ENCODE measurements around the gene ALOX15B.
"Not testable (repeated sequence)": the region's sequence is repeated elsewhere in the genome, so short reads cannot be mapped to it uniquely, and the experiment has no call there.

Gene ALOX15B

GRCh38 chr17:8064561-8065019 lies 25.7 kb downstream of the ALOX15B start:
- no peak for DNase-seq

- DNase-seq, result no peak
Observed at GRCh38 chr17:8066841-8067775, 28.2 kb downstream of the ALOX15B start.

DNA sequence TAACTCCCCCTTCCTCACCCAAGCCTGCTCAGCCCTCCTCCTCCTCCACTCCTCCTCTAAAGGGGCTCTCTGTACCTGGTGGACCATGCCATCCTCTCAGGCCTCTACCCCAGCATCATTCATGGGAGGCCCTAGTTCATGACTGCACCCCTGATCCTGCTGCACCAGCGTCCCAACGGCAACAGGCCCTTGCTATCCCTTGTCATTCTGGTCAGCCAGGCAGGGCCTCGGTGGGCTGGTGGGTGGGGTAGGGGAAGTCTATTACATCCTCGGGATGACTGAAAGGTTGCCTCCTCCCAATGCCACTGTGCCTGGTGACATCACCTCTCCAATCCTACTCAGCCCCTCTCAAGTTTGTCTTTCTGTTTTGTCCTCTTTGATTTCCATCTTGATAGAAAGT lies 28.9 kb downstream of the ALOX15B start:
- no peak for DNase-seq

DNA sequence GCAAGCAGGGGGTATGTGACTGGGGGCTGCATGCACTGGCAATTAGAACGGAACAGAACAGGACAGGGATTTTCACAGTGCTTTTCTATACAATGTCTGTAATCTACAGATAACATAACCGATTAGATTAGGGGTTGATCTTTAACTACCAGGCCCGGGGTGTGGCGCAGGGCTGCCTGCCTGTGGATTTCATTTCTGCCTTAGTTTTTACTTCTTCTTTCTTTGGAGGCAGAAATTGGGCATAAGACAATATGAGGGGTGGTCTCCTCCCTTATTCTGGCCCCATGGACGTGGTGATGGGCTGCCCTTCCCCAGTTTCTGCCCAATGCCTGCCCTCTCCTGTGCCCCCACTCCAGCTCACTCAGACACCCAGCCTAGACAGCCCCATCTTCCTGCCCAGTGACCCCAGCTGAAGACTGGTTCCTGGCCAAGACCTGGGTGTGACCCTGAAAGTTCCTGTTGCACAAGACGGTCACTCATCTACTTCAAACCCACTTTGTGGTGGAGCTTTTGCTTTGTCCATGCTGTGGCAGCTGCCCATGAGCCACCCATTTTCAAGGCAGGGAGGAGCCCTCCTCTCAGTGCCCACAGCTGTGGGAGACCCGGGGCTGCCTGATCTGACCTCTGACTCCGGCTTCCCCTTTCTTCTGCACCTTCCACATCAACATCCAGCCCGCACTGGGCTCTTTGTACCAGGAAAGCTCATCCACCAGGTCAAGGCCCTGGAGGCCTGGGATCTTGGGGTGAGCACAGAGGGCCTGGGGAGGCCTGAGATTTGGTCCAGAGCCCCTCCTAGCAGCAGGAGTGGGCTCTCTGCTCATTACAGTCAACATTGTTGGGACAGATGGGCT lies 30.1 kb downstream of the ALOX15B start:
- no peak for DNase-seq

DNA sequence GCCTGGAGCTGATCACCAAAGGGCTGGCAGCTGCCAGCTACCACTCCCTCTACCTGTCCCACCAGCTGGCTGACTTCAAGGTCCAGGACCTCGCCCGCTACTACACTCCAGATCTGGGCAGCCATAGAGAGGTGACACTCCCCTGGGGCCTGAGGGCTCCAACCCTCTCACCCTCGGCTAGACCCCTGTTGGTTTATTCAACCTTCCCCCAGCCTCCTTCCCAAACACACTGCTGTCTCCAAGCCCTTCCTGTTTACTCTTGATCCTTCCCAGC lies 30.7 kb downstream of the ALOX15B start:
- no peak for DNase-seq

DNA sequence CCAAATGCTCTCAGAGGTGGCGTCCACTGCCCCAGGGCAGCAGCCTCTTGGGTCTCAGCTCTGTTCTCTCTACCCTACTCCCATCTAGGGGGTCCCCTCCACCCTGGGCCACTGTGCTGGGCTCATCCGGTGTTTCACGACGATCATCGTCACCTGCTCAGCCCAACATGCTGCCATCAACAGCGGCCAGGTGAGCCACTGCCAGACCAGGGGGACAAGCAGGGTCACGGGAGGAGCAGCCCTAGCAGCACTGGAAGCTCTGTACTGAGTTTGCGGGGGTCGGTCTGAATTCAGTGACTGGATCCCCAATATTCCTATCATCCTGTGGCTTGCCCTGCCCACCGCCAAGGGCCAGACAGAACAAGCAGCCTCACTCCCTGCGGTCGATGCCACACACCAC lies 32.6 kb downstream of the ALOX15B start:
- DNase-seq, result no peak

DNA sequence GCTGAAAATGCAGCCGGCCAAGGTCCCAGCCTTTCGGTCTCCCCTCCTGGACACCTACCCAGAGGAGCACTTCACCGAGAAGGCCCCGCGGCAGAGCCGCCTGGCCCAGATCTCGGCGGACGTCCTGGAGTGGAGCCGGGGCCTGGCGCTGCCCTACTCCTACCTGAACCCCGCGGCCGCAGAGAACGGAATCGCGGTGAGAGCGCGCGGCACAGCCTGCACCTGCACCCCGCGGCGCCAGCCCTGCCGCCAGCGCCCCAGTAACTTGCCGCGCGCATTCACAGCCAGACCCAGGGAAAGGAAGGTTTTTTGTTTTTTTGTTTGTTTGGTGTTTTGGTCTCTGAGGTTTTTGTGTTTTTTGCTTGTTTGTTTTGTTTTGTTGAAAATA lies 33.5 kb downstream of the ALOX15B start:
- no peak for DNase-seq

- DNase-seq, result peak; percentile 33
Observed at GRCh38 chr17:8072729-8073461, 34.0 kb downstream of the ALOX15B start.

- DNase-seq, result peak; percentile 89
Observed at GRCh38 chr17:8073627-8074484, 35.0 kb downstream of the ALOX15B start.

DNA sequence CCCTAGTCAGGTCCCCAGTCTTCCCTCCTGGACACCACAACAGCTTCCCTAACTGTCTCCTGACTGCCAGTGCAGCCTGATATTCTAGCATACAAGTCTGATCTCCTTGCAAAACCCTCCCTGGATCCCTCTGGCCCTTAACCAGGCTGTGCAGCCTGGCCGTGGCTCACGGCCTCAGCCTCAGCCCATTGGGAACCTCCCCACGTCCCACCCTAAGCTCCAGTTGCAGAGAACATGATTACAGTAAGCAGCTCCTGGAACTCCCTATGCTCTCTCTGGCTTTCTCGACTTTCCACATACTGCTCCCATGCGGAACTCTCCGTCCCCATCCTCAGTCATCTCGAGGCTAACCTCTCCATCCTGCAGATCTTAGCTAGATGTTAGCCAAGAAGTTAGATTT lies 35.7 kb downstream of the ALOX15B start:
- DNase-seq, result no peak

- DNase-seq, result no peak
Observed at GRCh38 chr17:8075081-8075480, 36.2 kb downstream of the ALOX15B start.

DNA sequence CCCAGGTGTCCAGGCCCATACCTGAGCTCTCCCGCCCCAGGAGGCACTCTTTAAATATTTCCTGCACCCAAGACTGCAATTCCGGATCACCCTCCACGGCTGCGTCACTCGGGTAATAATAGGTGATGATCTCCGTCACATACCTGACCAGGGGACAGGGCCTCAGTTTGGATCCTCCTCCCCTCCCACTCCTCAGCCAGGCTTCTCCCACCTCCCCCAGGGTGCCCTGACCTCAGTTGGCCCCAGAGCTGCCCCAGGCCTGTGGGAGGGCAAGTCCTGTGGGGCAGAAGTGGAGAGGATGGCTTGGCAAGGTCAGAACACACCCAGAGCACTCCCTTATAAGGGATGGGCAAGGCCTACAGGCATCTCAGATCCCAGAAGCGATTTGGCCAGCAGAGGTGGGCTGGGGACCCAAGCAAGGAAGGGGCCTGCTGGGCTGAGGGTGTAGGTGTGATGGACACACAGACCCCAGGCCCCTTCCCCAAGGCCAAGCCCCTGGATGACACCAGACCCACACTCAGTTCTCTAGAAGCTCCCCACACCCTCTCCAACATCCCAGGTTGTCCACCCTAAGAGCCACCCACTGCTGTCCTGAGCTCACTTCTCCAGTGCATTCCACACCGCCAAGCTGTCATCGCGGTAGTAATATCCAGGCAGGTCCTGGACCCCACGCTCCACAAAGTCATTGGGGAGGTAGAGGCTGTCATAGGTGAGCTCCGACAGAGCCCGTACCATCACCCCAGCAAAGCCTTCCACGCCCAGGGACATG lies 36.9 kb downstream of the ALOX15B start:
- DNase-seq, result no peak

- no peak for DNase-seq
Observed at GRCh38 chr17:8076502-8077266, 37.8 kb downstream of the ALOX15B start.

DNA sequence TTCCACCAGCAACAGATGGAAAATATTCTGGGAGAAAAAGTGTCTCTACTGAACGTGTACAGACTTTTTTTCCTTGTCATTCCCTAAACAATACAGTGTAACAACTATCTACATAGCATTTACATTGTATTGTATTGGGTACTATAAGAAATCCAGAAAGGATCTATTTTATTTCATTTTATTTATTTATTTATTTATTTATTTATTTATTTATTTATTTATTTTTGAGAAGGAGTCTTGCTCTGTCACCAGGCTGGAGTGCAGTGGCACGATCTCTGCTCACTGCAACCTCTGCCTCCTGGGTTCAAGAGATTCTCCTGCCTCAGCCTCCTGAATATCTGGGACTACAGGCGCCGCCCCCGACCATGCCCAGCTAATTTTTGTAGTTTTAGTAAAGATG lies 39.1 kb downstream of the ALOX15B start:
- DNase-seq, result not testable (repeated sequence)

GRCh38 chr17:8079291-8080207 lies 40.7 kb downstream of the ALOX15B start:
- DNase-seq, result peak; percentile 85

- DNase-seq, result no peak
Observed at GRCh38 chr17:8080208-8080798, 41.4 kb downstream of the ALOX15B start.

DNA sequence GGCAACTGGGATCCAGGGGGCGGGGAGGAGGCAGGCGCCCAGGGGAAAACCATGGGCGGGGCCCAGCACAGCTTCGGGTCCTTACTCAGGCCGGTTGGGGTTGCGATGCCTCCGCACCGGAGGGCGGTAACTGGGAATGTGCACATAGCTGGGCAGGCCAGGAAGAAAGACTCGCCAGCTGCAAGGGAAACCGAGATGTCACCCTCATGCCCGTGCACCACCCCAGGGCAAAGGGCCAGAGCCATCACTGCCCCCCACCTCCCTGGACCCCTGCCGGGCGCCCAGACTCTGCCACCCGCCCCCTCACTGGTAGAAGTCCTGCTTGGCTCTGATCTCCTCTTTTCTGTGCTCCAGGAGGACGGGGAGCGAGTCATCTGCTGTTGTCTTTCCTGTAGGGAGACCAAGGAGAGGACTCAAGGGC lies 42.0 kb downstream of the ALOX15B start:
- DNase-seq, result no peak

DNA sequence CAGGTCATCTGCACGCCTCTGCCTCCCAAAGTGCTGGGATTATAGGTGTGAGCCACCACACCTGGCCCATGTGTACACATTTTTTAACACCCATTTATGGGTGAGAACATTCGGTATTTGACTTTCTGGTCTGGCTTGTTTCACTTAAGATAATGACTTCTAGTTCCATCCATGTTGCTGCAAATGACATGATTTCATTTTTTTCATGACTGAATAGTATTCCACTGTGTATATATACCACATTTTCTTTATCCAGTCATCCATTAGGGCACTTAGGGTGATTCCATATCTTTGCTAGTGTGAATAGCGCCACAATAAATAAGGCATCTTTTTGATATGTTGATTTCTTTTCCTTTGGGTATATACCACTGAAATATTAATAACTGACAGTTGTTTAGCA lies 43.0 kb downstream of the ALOX15B start:
- DNase-seq, result no peak

- DNase-seq, result no peak
Observed at GRCh38 chr17:8082292-8082691, 43.4 kb downstream of the ALOX15B start.

Data from CD4-positive, alpha-beta T cell treated with Interleukin-17A for 1 hour (primary cell).